Measurements from ENCODE around the gene RMRP. TPM values are rescaled to one million over a fixed set of nuclear protein-coding genes. Genes with fewer than 3 reads are reported as not detected.

Gene RMRP
- polyA plus RNA-seq, 12 donors: not detected

DNA sequence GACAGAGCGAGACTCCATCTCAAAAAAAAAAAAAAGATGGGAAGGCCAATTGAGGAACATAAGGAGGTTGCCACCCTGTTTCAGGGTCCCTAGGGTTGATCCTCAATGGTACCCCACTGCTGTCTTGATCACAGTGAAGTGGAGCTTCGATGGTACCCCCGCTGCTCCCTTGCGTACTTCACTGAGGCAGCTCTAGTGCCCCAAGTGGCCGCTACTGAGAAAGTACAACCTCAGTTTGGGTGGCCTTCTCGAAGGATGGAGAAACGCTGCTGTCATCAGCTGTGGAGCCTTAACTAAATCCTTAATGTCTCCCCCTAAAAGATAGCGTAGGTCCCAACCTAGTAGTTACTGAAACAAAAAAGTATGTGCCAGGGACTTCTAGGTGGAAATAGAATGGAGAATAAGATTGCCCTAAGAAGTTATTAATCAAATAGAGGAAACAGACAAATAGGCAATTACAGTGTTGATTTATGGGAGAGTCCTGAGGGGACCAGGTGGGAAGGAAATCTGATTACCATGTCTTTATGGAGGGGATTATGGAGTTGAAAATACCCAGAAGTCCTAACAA, 46.5 kb downstream of the RMRP start:
- no peak for DNase-seq

DNA sequence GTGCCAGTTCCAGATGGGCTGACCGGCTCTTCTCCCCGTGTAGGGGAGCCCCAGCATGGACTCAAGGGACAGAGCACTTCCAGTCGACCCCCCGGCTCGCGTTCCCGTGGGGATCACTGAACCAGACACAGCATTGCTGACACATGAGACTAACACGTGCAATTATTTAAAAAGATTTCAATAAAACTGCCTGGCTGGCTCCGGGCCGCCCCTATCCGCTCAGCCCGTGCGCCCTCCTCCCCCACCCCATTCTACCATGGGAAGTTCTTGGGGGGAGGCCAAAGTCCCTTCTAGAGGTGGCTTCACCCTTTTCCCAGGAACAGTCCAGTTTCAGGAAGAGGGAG, 48.0 kb downstream of the RMRP start:
- no peak for DNase-seq

- peak; percentile 38 for DNase-seq
Observed at GRCh38 chr9:35609001-35609819, 48.6 kb downstream of the RMRP start.

DNA sequence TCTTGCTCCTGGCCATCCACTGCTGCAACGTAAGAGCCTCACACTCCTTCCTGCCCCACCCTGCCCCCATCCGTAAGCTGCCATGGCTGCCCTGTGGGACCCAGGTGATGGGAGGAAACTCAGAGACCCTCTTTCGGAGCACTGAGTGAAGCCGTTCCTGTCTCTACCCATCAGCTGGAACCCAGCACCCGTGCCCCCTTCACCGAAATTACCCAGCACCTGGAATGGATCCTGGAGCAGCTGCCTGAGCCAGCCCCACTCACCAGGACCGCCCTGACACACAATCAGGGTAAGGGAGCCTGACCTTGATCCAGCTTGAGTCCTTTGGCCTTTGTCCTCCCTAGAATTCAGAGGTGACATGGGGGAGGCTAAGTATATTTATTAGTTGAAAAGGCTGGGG, 49.6 kb downstream of the RMRP start:
- no peak for DNase-seq

Other genes with a start within 250 kb of the RMRP start
- gene RUSC2, start 167.9 kb downstream of the RMRP start, polyA plus RNA-seq (ENCODE audit: insufficient read length in 12 of 12): 10 to 100 TPM in 11 of 12 donors, not detected in 1; 42.6 to 79.5 (median 60.8) TPM
- 10 to 100 TPM in 11 of 12 donors, not detected in 1; 27.1 to 42.8 (median 33.8) TPM for gene TESK1, start 52.8 kb downstream of the RMRP start, polyA plus RNA-seq (ENCODE audit: insufficient read length in 12 of 12)
- 1 to 10 TPM in 10 of 12 donors, not detected in 2; 1.0 to 4.8 (median 2.1) TPM for gene CD72, start 39.6 kb downstream of the RMRP start, polyA plus RNA-seq (ENCODE audit: insufficient read length in 12 of 12)
- 1 to 10 TPM in 1 of 12 donors, under 1 TPM in 8, not detected in 3; 0.13 to 2.3 (median 0.20) TPM for gene SIT1, start 7.1 kb downstream of the RMRP start, polyA plus RNA-seq (ENCODE audit: insufficient read length in 12 of 12)
- gene CCDC107, start 273 bp upstream of the RMRP start, polyA plus RNA-seq (ENCODE audit: insufficient read length in 12 of 12): 10 to 100 TPM in 10 of 12 donors, not detected in 2; 12.4 to 21.7 (median 16.1) TPM
- gene ARHGEF39, start 7.2 kb upstream of the RMRP start, polyA plus RNA-seq (ENCODE audit: insufficient read length in 12 of 12): 1 to 10 TPM in 11 of 12 donors, not detected in 1; 3.3 to 8.0 (median 5.2) TPM
- 1 to 10 TPM in 4 of 12 donors, under 1 TPM in 6, not detected in 2; 0.42 to 6.9 (median 0.75) TPM for gene CA9, start 15.9 kb upstream of the RMRP start, polyA plus RNA-seq (ENCODE audit: insufficient read length in 12 of 12)
- gene TPM2, start 31.9 kb upstream of the RMRP start, polyA plus RNA-seq (ENCODE audit: insufficient read length in 12 of 12): over 10,000 TPM in 1 of 12 donors, 1,000 to 10,000 TPM in 11; 1,434 to 10,856 (median 6,506) TPM
- 100 to 1,000 TPM in 3 of 12 donors, 10 to 100 TPM in 8, not detected in 1; 83.0 to 108 (median 90.3) TPM for gene TLN1, start 74.2 kb upstream of the RMRP start, polyA plus RNA-seq (ENCODE audit: insufficient read length in 12 of 12)
- gene CREB3, start 74.6 kb upstream of the RMRP start, polyA plus RNA-seq (ENCODE audit: insufficient read length in 12 of 12): 10 to 100 TPM in 11 of 12 donors, not detected in 1; 21.3 to 45.7 (median 24.9) TPM
- 10 to 100 TPM in 11 of 12 donors, not detected in 1; 33.9 to 87.1 (median 55.8) TPM for gene GBA2, start 91.2 kb upstream of the RMRP start, polyA plus RNA-seq (ENCODE audit: insufficient read length in 12 of 12)
- gene RGP1, start 91.3 kb upstream of the RMRP start, polyA plus RNA-seq (ENCODE audit: insufficient read length in 12 of 12): 10 to 100 TPM in 11 of 12 donors, not detected in 1; 15.1 to 21.8 (median 19.8) TPM
- 1 to 10 TPM in 1 of 12 donors, under 1 TPM in 1, not detected in 10; 0.98 to 1.4 TPM for gene MSMP, start 96.3 kb upstream of the RMRP start, polyA plus RNA-seq (ENCODE audit: insufficient read length in 12 of 12)
- gene NPR2, start 133.6 kb upstream of the RMRP start, polyA plus RNA-seq (ENCODE audit: insufficient read length in 12 of 12): 10 to 100 TPM in 11 of 12 donors, not detected in 1; 14.4 to 30.9 (median 26.3) TPM
- gene SPAG8, start 154.2 kb upstream of the RMRP start, polyA plus RNA-seq (ENCODE audit: insufficient read length in 12 of 12): 1 to 10 TPM in 10 of 12 donors, not detected in 2; 1.7 to 4.0 (median 2.2) TPM
- 10 to 100 TPM in 11 of 12 donors, not detected in 1; 25.7 to 40.7 (median 29.3) TPM for gene HINT2, start 157.0 kb upstream of the RMRP start, polyA plus RNA-seq (ENCODE audit: insufficient read length in 12 of 12)
- under 1 TPM in 10 of 12 donors, not detected in 2; 0.07 to 0.62 (median 0.23) TPM for gene FAM221B, start 170.7 kb upstream of the RMRP start, polyA plus RNA-seq (ENCODE audit: insufficient read length in 12 of 12)
- 10 to 100 TPM in 11 of 12 donors, not detected in 1; 12.0 to 33.1 (median 22.2) TPM for gene TMEM8B, start 171.2 kb upstream of the RMRP start, polyA plus RNA-seq (ENCODE audit: insufficient read length in 12 of 12)
- gene OR13J1, start 212.4 kb upstream of the RMRP start, polyA plus RNA-seq (ENCODE audit: insufficient read length in 12 of 12): under 1 TPM in 4 of 12 donors, not detected in 8; 0.13 to 0.31 (median 0.17) TPM
- gene HRCT1, start 248.2 kb upstream of the RMRP start, polyA plus RNA-seq (ENCODE audit: insufficient read length in 12 of 12): 1 to 10 TPM in 8 of 12 donors, under 1 TPM in 2, not detected in 2; 0.18 to 2.6 (median 1.5) TPM

Data from muscle of arm (tissue), 12 donors.